ENCODE measurements around the gene PCGF2. TPM values are rescaled to one million over a fixed set of nuclear protein-coding genes. Genes with fewer than 3 reads are reported as not detected.

PCGF2 gene
- total RNA-seq, 2 experiments from 2014 or later = 3.4 to 4.2 TPM

DNA sequence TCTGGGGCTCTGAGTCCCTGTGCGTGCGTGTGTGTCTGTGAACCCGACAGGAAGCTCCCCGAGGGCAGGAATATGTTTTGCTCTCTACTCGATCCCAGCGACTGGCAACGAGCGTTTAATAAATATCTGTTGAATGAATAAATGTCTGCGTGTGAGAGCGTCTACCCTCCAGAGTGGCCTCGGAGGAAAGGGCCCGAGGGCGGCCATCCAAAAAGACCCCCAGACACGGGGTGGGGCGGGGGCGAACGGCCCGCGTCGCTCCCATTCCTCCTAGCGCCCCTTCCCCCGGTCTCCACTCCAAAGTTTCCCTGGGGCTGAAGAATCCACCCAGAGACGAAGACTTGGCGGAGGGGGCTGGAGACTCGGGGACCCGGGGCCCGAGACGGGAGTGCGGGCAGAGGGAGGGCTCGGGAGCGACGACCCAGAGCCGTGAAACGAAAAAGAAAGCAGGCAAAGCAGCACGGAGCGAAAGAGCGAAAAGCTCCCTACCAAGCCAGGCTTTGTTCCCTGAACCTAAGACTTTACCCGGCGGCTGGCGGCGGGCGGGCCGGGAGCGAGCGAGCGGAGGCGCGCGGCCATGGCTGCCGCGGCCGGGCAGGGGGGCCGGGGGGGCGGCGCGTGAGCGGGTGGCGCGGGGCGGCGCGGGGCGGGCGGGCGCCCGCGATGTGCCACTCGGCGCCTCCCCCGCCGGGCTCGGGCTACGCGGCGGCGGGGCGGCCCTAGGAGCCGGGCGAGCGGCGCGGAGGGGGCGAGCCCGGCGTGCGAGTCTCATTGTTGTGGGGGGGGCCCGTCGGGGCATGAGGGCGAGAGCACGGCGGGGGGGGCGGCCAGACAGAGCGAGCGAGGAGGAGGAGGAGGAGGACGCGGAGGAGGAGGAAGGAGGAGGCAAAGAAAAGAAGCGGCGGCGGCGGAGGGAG lies 43.3 kb downstream of the PCGF2 start, which contains the start of gene MLLT6:
MLLT6 (plus strand) TSS at position 668 of the 917 bp plus-strand sequence. CDS start 360 bp downstream, outside the sequence.
- Mint-ChIP-seq H3K27me3 (no peaks in the 10 kb centered on the region), H3K27ac (peak within 1 kb of the TSS; percentile 100), H3K4me1 (ENCODE audit: low read depth) (peaks cover 46% of the 10 kb centered on the region), H3K4me3 (peak within 1 kb of the TSS; percentile 100), H3K36me3 (peaks cover 54% of the 10 kb centered on the region), H3K9me3 (no peaks in the 10 kb centered on the region)
- DNase-seq = peak; percentile 78
- intact Hi-C loops (cut with micrococcal nuclease) = loop anchor here (5.0 kb wide), 2 partner anchors 147 to 447 kb away; partner anchors contain the start of genes PLXDC1 and RPL23
- ChIA-PET POLR2A (interaction anchor here (0.6 to 9.4 kb wide), 11 partner anchors 10 to 164 kb away, joined by 3 to 116 read pairs (median 4); partner anchors contain the start of genes CISD3, EPOP, LASP1 and PSMB3), CTCF (interaction anchor here (1.1 to 5.3 kb wide), 6 partner anchors 24 to 30 kb away, joined by 4 to 32 read pairs (median 6); partner anchors contain the start of gene EPOP)

DNA sequence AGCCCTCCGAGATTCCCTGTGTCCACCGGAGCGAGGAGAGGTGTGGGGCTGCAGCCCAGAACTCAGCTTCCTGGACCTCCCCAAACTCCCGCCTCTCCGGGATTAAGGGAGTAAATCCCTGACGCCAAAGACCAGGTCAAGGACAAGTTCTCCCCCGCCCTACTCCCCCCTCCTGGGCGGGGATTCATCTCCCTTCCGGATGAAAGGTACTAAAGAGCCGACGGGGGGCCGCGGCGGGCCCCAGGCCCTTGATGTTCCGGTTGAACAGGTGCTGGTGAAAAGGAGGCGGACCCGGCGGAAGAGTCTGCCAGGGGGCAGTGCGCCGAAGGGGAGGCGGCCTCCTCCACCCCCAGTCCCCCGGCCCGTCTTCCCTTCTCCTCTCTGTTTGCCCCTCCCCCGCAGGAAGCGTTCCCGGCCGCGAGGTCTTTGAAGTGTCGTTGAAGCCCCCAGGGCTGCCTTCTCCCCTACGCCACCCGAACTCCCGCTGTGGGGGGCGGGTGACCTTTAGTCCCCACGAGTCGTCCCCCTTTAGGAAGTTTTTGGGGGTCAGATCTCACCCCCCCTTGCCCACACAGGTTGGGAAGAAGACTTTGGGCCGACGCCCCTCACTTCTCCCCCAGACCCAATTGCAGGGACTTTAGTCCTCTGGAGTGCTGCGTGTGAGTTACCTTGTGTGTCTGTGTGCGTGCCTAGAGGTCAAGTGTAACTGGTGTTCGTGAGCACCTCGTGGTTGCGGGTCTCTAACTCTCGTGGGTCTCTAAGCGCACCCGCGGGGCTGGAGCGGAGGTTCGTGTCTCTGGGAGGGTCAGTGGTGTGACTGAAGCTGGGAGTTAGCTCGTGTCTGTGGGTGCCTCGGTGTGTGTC lies 44.2 kb downstream of the PCGF2 start:
- peak; percentile 92 for DNase-seq
- Mint-ChIP-seq H3K27ac (peak overlapping the region; percentile 100), H3K4me3 (peak overlapping the region; percentile 100), H3K36me3 (peaks cover 47% of the 10 kb centered on the region), H3K9me3 (no peaks in the 10 kb centered on the region), H3K27me3 (no peaks in the 10 kb centered on the region), H3K4me1 (ENCODE audit: low read depth) (peaks cover 46% of the 10 kb centered on the region)
- POLR2A ChIA-PET = interaction anchor here (0.6 to 9.4 kb wide), 8 partner anchors 9 to 122 kb away, joined by 3 to 116 read pairs (median 5); partner anchors contain the start of genes CISD3, EPOP and PSMB3
- CTCF ChIA-PET = interaction anchor here (1.1 to 5.3 kb wide), 5 partner anchors 25 to 31 kb away, joined by 4 to 32 read pairs (median 6); partner anchors contain the start of gene EPOP
- intact Hi-C loops (cut with micrococcal nuclease) = loop anchor here (5.0 kb wide), 2 partner anchors 148 to 448 kb away; partner anchors contain the start of genes PLXDC1 and RPL23

DNA sequence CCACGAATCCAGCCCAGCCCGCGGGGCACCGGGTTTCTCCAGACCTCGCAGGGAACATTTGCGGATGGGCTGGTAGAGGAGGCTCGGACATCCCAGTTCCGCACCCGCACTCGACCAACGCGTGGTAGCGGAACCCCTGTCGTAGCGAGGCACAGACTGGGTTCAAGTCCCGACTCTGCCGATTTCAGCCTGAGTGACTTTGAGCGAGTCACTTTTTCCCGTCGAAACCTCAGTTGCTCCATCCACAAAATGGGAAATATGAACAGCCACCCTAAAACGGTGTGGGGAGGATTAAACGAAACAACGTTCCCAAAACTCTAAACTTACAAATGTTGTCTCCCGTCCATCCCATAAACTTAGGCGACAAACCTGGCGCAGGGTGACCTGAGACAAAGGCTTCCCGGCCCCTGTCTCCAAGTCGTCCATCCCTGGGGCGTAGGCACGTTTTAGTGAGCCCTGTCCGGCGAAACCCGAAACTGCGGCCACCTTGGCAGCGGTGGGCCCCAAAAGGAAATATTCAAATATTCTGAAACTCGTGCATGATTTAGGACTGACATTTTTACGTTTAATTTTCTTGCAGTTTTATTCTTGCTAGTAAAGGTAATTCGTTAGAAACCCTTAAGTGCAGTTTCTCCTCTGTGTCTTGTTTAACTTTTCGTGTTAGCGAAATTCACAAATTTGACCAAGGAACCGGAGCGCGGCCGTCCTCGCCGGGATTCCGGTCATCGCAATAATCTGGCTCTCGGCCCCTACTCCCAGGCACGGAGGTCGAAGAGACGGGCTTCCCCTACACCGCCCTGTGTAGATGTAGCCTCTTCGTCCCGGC lies 45.0 kb downstream of the PCGF2 start:
- peak; percentile 53 for DNase-seq
- CTCF ChIA-PET = interaction anchor here (5.3 kb wide), 1 partner anchor 32 kb away, joined by 32 read pairs; no protein-coding TSS in a partner anchor
- no peaks in the 10 kb centered on the region for H3K27me3 Mint-ChIP-seq
- POLR2A ChIA-PET = interaction anchor here (1.1 to 9.4 kb wide), 4 partner anchors 26 to 166 kb away, joined by 3 to 116 read pairs (median 52); partner anchors contain the start of genes CISD3, EPOP and PSMB3
- H3K9me3 Mint-ChIP-seq = no peaks in the 10 kb centered on the region
- H3K4me3 Mint-ChIP-seq = peak overlapping the region; percentile 100
- H3K27ac Mint-ChIP-seq = peak overlapping the region; percentile 100
- intact Hi-C loops (cut with micrococcal nuclease) = loop anchor here (5.0 kb wide), 2 partner anchors 149 to 449 kb away; partner anchors contain the start of genes PLXDC1 and RPL23
- H3K4me1 Mint-ChIP-seq (ENCODE audit: low read depth) = peaks cover 44% of the 10 kb centered on the region
- H3K36me3 Mint-ChIP-seq = peaks cover 43% of the 10 kb centered on the region

DNA sequence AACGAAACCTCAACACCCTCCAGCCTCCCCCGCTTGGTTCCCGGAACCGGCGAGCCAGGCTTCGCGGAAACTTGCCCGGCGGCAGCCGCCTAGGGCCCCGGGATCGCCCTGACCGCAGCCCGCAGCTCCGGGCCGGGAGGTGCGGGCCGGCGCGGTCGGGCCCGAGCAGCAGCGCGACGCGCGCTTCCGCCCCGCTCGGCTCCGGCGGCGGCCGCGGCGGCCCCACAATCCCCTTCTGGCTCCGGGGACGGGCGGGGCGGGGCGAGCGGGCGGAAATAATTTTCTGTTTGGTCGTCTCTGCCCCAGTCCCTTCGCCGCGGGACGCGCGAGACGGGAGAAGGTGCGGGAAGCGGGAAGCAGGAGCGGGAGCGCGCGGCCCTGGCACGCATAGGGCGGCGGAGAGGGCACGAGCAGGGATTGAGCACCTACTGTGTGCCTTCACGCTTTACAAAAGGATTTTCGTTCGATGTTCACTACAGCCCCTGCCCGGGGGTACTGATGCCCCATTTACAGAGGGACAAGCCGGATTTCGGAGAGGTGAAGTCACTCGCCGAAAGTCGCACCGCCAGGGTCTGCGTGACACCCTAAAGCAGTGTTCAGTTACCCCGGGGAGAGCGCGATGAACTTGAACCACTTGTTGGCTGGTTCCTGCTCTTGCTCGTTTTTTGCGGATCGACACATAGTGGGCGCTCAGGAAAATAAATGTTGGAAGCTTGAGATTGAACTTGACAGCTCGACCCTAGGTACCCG lies 45.8 kb downstream of the PCGF2 start:
- no peaks in the 10 kb centered on the region for H3K27me3 Mint-ChIP-seq
- peaks cover 42% of the 10 kb centered on the region for H3K4me1 Mint-ChIP-seq (ENCODE audit: low read depth)
- peaks cover 35% of the 10 kb centered on the region for H3K36me3 Mint-ChIP-seq
- H3K4me3 Mint-ChIP-seq = peak overlapping the region; percentile 100
- CTCF ChIA-PET = interaction anchor here (1.7 to 3.8 kb wide), 2 partner anchors 26 to 34 kb away, joined by 5 to 51 read pairs; partner anchors contain the start of gene EPOP
- H3K9me3 Mint-ChIP-seq = no peaks in the 10 kb centered on the region
- peak overlapping the region; percentile 100 for H3K27ac Mint-ChIP-seq
- POLR2A ChIA-PET = interaction anchor here (0.6 to 9.4 kb wide), 9 partner anchors 8 to 712 kb away, joined by 3 to 116 read pairs (median 6); partner anchors contain the start of genes CISD3, EPOP and PSMB3
- DNase-seq = peak; percentile 92
- intact Hi-C loops (cut with micrococcal nuclease) = loop anchor here (5.0 kb wide), 2 partner anchors 150 to 450 kb away; partner anchors contain the start of genes PLXDC1 and RPL23

DNA sequence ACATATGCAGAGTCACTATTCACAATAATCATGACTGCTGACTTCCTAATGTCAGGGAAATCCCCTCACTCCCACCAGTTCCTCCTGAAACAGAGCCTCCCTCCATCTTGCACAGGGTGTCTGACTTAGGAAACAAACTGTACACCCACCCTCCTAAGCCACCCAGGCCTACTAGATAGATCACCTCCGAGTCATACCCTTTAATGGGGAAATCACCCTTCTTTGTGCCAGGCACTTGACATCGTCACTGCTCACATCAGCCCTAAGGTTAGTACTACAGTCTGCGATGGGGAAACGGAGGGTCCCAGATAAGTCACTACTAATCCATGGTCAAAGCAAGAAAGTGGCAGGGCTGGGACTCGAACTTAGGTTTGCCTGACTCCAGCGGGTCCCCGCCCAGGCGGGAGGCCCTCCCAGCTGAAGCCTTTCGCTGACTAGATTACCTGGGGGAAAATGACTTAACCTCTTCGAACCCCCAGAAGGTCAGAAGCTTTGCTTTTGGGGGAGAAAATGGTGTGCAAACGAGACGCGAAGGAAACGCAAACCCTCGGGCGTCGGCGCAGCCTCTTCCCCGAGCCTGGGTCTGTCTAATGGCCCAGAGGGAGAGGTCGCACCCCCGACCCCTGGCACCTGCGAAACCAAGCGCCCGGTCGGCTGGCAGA lies 46.5 kb downstream of the PCGF2 start:
- Mint-ChIP-seq H3K27ac (peak overlapping the region; percentile 97), H3K4me3 (peak overlapping the region; percentile 77), H3K4me1 (ENCODE audit: low read depth) (peaks cover 44% of the 10 kb centered on the region), H3K36me3 (peaks cover 29% of the 10 kb centered on the region), H3K27me3 (no peaks in the 10 kb centered on the region), H3K9me3 (no peaks in the 10 kb centered on the region)
- ChIA-PET POLR2A (interaction anchor here (0.6 to 9.4 kb wide), 10 partner anchors 9 to 712 kb away, joined by 3 to 116 read pairs (median 6); partner anchors contain the start of genes CISD3, EPOP and PSMB3), CTCF (interaction anchor here (0.8 to 3.8 kb wide), 4 partner anchors 25 to 35 kb away, joined by 3 to 51 read pairs (median 6); partner anchors contain the start of gene EPOP)
- peak; percentile 94 for DNase-seq
- intact Hi-C loops (cut with micrococcal nuclease) = loop anchor here (1.0 to 5.0 kb wide), 6 partner anchors 24 to 1095 kb away; partner anchors contain the start of genes PLXDC1, PSMB3 and RPL23

DNA sequence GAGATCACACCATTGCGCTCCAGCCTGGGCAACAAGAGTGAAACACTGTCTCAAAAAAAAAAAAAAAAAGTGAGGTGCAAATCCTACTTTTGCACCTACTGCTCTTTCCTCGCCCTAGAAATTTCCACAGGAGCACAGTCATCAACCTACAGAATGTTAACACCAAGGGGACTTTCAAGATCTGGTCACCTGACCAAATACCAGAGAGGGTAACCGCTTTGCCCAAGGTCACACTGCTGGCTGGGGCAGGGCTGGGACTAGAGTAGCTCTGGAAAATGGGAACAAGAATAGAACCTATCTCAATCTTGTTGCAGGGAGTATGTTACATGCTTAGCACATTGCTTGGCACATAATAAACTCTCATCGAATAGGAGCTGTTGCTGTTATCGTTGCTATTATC lies 49.4 kb downstream of the PCGF2 start:
- intact Hi-C loops (cut with micrococcal nuclease) = no loop called here
- no peak overlapping the region for H3K4me3 Mint-ChIP-seq
- H3K27me3 Mint-ChIP-seq = no peaks in the 10 kb centered on the region
- no peak for DNase-seq
- peaks cover 12% of the 10 kb centered on the region for H3K36me3 Mint-ChIP-seq
- H3K4me1 Mint-ChIP-seq (ENCODE audit: low read depth) = peaks cover 44% of the 10 kb centered on the region
- ChIA-PET CTCF (interaction anchor here (1.2 to 3.8 kb wide), 3 partner anchors 22 to 37 kb away, joined by 3 to 51 read pairs (median 11); partner anchors contain the start of gene EPOP), POLR2A (interaction anchor here (8.6 to 9.4 kb wide), 2 partner anchors 23 to 31 kb away, joined by 100 to 116 read pairs; partner anchors contain the start of genes CISD3 and EPOP)
- H3K9me3 Mint-ChIP-seq = no peaks in the 10 kb centered on the region
- peak overlapping the region; percentile 97 for H3K27ac Mint-ChIP-seq

DNA sequence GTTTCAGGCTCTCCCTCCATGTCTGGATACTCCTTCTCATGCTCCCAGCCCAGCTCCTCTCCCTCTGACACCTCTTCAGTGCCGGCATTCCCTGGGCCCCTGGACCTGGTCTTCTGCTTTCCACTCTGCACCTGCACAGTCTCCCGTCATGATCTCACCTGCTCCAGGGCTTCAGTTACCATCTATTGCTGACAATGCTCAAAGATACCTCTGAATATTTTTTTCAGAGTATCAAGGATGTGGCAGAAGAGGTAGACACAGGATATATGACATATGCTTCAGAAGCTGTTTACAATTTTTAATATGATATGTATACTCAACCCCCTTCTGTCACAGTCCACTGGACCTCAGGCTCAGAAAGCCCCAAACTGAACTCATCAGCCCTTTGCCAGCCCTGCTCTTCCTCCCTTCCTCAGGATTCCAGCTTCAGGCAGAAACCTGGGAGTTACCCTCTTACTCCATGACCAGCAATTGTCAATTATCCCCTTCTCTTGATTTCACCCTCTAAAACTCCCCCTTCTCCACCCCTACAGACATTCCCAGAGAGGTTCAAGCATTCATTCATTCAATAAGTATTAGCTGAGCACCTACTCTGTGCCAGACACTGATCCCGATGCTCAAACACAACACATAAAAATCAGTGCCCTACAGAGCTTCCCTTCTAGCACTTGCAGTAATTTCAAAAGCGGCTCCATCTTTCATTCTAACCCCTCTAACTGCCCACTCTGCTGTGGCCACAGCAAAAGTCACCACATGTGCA lies 50.9 kb downstream of the PCGF2 start:
- Mint-ChIP-seq H3K4me1 (ENCODE audit: low read depth) (peaks cover 44% of the 10 kb centered on the region), H3K27me3 (no peaks in the 10 kb centered on the region), H3K36me3 (no peaks in the 10 kb centered on the region), H3K27ac (peak overlapping the region; percentile 64), H3K4me3 (no peak overlapping the region), H3K9me3 (no peaks in the 10 kb centered on the region)
- ChIA-PET POLR2A (no interaction called here), CTCF (interaction anchor here (1.0 to 1.8 kb wide), 5 partner anchors 13 to 38 kb away, joined by 3 to 7 read pairs (median 3); no protein-coding TSS in a partner anchor)
- intact Hi-C loops (cut with micrococcal nuclease) = no loop called here
- DNase-seq = no peak

DNA sequence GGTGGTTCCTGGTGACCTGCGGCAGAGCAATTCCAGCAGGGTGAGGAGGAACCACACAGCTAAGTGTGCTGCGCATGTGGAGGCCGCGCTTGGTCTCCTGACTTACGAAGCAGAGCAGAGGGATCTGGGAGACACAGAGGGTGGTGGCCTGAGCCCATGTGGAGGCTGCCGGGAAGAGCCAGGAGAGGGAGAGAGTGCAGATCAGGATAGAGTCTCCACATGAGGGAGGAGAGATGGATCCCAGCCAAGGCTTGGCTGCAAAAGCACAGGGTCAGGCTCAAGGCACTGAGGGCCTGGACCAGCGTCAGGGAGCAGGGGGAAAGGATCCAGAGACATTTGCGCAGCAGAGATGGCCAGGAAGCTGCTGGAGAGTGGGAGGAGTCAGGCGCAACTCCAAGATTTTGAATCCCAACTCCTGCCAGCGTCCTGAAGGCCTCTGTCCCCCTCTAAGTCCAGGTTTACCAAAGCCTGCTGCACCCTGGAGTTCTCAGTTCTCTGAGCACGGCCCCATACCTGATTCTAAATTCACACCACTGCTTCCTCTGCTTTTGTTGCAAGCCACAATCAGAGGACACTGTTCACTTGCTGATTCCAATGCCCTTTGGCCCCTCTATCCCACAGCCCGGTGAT lies 54.3 kb downstream of the PCGF2 start:
- no peak for DNase-seq
- H3K27me3 Mint-ChIP-seq = no peaks in the 10 kb centered on the region
- ChIA-PET POLR2A (interaction anchor here (0.6 kb wide), 1 partner anchor 1419 kb away, joined by 3 read pairs; no protein-coding TSS in a partner anchor), CTCF (interaction anchor here (1.0 kb wide), 1 partner anchor 17 kb away, joined by 3 read pairs; no protein-coding TSS in a partner anchor)
- no peaks in the 10 kb centered on the region for H3K9me3 Mint-ChIP-seq
- peaks cover 17% of the 10 kb centered on the region for H3K4me1 Mint-ChIP-seq (ENCODE audit: low read depth)
- no peak overlapping the region for H3K4me3 Mint-ChIP-seq
- intact Hi-C loops (cut with micrococcal nuclease) = no loop called here
- no peak overlapping the region for H3K27ac Mint-ChIP-seq
- H3K36me3 Mint-ChIP-seq = no peaks in the 10 kb centered on the region
